HG02623 (cell line): ENCODE measurements around the gene DISP2.

Experiments used
- ATAC-seq: cut with Tn5 transposase; IDR thresholded peaks from one replicate; pipeline ENCODE4 v1.9.1; 2021; ENCODE audit warnings: moderate library complexity; ENCODE audit not compliant: unreplicated experiment

Gene DISP2

GRCh38 chr15:40328176-40328575 is 29.8 kb upstream of the DISP2 start:
- no peak for ATAC-seq

- ATAC-seq, result no peak
These were observed 29.3 kb upstream of the DISP2 start for GRCh38 chr15:40328751-40329150.

GRCh38 chr15:40329804-40330203 is 28.2 kb upstream of the DISP2 start:
- no peak for ATAC-seq

GRCh38 chr15:40330368-40330836 is 27.6 kb upstream of the DISP2 start:
- no peak for ATAC-seq

DNA sequence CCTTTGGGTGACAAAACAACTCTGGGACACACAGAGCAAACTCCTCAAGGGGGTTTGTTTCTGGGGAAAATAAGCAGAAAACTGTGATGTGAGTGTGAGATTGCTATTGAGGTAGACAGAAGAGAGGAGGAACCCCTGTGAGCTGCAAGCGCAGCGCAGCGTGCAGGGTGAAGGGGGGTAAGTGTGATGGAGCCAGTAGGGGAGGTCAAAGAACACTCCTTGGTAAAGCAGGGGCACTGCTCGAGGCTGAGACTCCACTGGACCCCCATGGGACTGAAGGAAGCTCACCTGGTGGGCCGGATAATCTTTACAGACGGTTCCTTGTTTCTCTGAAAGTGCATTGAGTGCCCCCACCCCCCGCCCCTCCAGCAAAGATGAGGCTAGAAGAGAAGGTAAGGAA is 27.0 kb upstream of the DISP2 start:
- ATAC-seq, result no peak

GRCh38 chr15:40331637-40332036 is 26.4 kb upstream of the DISP2 start:
- no peak for ATAC-seq

DNA sequence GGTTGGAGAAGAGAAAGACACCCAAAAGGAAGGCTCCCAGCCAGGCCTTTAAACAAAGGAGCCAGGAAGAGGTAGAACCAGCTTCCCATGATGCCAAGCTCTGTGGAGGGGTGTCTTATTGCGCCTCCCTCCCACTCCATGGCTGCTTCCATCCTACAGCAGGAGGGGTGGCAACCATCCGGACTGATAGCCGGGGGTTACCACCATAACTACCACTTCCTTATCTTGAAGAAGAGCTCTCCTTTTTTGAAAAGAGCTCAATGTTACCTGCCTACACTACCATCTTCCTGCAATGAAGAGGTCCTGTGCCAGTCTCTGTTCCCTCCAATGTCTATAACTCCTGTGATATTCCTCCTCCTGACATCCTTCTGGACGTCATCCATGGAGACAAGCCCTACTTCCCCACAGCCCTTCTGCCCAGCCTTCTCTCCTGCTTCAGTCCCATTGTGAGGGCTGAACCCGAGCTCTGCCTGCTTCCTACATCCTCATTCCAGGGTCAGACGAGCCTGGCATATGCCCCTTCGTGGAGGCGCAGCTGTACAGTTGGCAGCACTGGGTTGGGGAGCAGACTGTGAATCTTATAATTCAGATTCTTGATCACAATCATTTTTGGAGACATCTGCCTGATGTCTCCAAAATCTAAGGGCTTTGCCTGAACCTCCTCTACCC is 25.8 kb upstream of the DISP2 start:
- no peak for ATAC-seq

- ATAC-seq, result no peak
These were observed 24.0 kb upstream of the DISP2 start for GRCh38 chr15:40333922-40334492.

- ATAC-seq, result no peak
These were observed 23.5 kb upstream of the DISP2 start for GRCh38 chr15:40334541-40334940.

GRCh38 chr15:40334941-40335795 is 22.9 kb upstream of the DISP2 start:
- no peak for ATAC-seq

- ATAC-seq, result no peak
These were observed 21.9 kb upstream of the DISP2 start for GRCh38 chr15:40335938-40336743.

DNA sequence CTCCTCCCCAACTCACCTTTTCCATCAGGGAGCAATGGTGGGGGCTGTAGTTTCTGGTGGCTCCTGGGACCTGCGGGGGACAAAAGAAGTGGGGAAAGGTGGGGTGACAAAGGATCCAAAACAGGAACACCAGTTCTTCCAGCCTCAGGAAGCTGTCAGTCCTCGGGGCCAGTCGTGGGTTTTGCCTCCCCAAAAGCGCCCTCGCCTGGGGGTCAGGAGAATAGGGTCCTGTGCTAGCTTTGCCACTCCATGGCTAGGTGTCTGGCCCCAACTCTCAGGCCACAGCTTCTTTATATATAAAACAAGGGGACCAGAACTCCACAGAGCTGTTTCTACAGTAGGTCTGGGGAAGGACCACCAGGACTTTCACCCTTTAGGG is 21.3 kb upstream of the DISP2 start:
- no peak for ATAC-seq

- ATAC-seq, result no peak
These were observed 20.4 kb upstream of the DISP2 start for GRCh38 chr15:40337597-40337996.

DNA sequence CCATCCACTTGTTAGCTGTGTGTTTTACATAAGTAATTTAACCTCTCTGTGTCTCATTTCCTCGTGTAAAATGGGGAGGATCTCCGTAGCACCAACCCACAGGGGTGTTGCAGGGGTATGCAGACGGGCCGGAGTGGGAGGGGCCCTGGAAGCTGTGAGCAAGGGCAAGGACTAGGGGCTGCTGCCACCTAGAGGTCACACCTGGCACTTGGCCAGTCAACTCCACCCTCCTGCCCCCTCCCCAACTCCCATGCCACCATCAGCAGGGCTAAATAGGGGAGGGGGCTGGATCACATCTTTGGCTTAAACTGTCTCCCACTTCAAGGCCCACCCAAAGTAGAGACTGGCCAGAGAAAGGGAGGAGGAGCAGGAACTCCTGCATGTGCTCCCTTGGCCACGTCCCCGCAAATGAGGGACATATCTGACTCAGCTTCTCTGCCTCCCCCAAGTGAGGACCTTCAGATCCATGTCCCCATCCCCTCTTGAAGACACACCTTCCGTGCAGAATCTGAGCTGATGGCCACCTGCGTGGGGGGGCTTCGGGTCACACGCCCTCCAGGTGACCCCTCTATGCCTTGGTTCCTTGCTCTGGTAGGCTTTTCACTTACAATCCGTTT is 19.9 kb upstream of the DISP2 start:
- peak; percentile 48 for ATAC-seq

DNA sequence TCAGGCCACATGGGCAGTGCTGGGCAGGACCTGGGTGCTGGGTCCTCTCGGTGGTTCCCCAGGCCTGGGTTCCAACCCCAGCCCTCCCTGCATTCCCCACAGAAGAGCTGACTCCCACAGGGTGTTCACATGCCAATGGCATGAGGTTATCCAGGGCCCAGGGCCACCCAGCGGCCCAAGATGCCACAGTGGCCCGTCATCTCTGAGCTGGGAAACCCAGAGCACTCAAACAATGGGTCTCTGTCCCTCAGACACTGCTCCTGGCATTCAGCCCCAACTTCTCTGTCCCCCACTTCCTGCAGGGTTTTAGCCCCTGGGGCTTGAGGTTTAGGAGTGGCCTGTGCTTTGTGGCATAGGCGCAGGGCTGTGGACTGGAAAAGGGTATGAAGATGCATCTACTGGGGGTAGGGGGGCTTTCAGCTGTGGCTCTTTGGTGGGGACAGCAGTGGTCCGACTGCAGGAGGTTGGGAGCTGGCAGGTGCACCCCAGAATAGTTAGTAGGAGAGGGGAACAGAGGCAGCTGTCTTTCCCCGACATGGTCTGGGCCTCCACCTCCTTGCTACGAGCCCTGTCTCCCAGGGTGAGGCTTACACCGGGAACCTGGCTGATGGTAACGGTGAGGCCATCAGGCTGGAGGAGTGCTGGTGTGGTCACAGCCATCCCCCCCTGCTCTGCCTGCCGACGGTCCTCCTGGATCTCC is 18.9 kb upstream of the DISP2 start:
- ATAC-seq, result no peak

DNA sequence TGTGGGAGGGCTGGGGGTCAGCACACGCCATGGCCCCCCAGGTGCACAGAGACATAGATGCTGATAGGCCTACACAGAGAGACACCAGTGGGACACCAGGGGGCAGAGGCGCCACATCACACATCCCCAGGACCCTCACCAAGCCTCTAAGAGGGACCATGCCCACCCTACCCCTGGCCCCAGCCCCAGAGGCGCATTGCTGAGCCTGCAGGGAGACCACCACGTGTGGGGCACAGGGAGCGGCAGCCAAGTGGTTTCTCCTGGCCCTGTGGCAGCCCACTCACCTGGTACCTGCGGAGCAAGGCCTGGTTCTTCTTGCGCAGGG is 18.4 kb upstream of the DISP2 start:
- ATAC-seq, result no peak

- ATAC-seq, result no peak
These were observed 17.8 kb upstream of the DISP2 start for GRCh38 chr15:40340038-40340739.

- ATAC-seq, result no peak
These were observed 17.1 kb upstream of the DISP2 start, which contains the start of gene CCDC9B for GRCh38 chr15:40340740-40341400. CCDC9B (minus strand) TSS chr15:40340939; CDS start chr15:40340819, 120 bp downstream.
